Germinal center (tissue), 1 donor: Measurements from ENCODE around the gene LIN54.
"Not testable (repeated sequence)": the region's sequence is repeated elsewhere in the genome, so short reads cannot be mapped to it uniquely, and the experiment has no call there.

Source experiments
- DNase-seq: peaks from one replicate; pipeline ENCODE4 v3.0.0; 2012; ENCODE audit warnings: mixed read lengths, low spot score

Gene LIN54

GRCh38 chr4:83010522-83011318, at the start of gene LIN54:
LIN54 (minus strand) TSS chr4:83010823; CDS start chr4:82984844, 25,979 bp downstream.
- peak; percentile 86 for DNase-seq

DNA sequence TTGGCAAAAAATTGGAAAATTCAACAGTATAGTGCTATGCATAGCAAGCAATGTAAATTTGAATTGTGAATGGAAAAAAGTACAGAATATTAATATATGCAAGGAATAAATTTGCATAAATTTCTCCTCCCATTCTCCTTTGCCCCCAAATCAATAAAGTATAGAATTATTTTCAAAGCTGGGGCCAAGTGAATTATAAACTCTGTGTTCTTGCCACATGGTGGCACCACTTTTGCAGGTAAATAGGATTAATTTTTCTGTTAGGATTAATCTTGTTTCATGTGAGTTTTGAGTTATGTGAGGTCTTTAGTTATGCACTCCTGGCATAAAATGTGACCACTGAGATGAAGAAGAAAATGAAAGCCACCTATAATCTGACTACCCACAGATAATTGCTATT, 44.3 kb upstream of the LIN54 start:
- DNase-seq, result peak; percentile 11

GRCh38 chr4:83048781-83049180, 38.2 kb upstream of the LIN54 start:
- not testable (repeated sequence) for DNase-seq

DNA sequence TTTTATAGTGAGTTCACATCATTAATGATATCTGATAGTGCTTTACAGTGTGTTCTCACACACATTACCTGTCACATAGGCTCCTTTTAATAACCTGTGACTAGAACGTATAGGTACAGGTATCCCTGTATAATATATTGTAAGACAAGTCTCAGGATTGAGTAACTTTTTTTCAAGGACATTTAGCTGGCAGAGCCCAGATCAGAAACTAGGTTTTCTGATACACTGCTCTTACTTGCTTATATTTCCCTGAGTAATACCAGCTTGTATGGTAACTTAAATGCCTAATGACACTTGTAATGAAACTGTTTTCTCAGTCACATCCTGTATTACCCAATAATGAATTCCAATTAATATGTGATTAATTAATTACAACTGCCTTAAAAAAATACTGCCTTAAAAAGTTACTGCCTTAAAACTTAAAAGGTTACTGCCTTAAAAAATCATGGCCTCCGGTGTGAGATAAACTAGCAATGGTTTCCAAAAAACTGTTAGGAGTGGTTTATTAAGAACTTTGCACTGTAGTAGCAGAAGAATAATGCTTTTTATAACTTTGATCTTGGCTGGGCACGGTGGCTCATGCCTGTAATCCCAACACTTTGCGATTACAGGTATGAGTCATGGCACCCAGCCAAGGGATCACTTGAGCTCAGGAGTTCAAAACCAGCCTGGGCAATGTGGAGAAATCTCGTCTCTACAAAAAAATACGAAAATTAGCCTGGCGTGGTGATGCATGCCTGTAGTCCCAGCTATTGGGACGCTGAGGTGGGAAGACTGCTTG, 36.3 kb upstream of the LIN54 start:
- DNase-seq, result no peak

GRCh38 chr4:83043801-83044407, 33.3 kb upstream of the LIN54 start:
- DNase-seq, result no peak

GRCh38 chr4:83043157-83043556, 32.5 kb upstream of the LIN54 start:
- not testable (repeated sequence) for DNase-seq

DNA sequence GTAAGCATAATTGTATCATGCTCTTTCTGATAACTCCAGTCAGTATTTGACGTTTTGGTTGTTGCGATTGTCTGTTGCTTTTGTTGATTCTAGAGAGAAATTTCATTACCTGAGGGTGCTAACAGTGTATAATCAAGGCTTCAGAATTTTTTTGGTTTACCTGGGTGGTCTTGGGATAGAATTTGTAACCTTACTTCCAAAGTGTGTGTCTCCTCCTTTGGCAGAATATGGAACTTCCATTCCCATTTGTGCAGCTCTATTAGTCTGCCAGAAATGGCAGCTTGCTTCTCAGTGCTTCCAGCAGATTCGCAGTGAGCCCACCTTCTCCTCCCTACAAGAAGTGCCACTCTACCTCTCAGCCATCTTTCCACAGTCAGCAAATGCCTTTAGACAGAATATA, 29.6 kb upstream of the LIN54 start:
- no peak for DNase-seq

DNA sequence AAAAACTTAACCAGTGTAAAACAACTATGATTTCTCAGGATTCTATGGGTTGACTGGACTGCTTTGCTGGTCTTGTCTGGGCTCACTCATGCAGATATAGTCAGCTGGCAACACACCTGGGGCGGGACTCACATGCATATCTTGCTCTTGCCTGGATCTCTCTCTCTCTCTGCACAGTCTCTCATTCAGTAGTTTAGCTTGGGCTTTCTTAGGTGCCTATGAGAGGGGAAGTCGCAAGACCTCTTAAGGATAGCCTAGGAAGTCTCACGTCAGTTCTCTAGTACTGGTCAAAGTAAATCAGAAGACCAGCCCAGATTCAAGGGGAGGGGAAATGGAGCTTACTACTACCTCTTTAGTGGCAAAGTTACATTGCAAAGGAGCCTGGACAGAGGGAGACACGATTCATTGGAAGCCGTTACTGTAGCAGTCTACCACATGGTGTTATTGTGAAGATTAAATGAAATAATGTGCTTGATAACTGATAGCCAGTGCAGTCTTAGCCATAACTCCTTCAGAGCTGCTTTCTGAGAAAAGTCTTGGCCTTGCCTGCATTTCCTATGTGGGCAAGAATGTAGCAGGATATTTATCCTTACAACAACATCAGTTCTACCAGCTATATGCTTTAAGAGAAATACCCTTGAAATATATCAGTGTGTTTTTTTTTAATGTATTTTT, 26.5 kb upstream of the LIN54 start:
- no peak for DNase-seq

DNA sequence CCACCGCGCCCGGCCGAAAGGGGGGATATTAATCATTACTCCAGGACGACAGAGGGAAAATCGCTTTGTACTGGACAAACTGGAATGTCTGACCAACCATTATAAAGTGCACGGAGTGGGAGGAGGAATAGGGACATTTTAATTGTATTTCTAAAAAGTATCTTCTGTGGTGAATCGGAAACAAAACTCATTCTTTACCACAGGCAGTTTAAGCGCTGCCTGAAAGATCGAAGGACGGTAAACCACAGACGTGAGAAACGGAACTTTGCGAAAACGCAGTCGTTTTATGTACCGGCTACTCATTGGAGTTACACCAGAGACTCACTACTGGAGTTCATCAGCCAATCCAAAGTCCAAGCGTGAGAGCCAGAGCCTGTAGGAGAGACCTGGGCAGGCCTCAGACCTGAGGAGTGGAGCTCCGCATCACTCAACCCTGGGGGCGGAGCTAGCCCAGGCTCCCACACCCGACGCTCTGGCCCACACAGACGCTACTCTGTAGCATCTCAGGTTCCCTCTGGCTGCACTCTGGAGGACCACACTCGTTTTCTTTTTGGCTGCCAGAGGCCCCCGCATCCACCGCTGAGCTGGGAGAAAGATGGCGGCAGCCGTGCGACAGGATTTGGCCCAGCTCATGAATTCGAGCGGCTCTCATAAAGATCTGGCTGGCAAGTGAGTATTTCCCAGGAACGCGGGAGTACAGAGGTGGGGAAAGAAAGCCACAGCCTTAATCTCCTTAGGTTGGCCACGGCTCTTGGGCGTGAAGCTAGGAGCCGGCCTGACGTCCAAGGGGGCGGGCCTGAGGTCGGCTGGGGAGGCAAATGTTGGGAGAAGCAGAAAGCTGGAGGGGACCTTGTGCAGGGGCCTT, 24.2 kb upstream of the LIN54 start, which contains the start of gene COPS4:
TSS of gene COPS4 (plus strand) at position 554 of the 865 bp plus-strand sequence. CDS start at position 596, 42 bp downstream.
- peak; percentile 97 for DNase-seq

DNA sequence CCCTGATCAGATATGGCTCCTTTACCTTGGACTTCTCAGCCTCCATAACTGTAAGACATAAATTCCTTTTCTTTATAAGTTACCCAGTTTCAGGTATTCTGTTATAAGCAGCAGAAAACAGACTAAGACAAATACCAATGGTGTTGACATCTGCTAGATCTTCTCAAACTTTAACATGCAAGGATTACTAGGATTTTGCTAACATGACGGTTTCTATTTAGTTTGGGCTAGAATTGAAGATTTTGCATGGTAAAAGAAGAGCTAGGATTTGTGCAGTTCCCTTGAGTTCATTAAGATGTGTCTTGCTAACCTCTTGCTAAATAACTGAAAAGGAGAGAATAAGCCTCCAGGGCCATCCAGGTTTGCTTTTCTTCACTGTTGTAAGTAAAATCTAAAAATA, 19.1 kb upstream of the LIN54 start:
- no peak for DNase-seq

DNA sequence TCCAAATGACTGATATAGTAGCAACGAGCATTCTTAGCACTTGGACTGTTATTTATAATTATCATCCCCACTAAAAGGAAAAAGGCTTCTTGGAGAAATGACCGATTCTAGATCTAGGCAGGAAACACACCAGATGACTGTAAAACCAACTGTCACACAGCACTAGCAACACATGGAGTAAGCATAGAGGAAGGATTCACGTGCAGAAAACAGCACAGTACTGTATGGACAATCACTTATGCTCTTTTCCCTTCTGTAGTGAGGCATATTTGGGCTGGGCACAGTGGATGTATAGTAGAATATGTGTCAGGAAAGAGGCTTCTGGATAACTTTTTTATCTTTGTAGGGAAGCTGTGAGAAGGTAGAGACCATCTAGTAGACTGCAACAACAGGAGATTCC, 18.4 kb upstream of the LIN54 start:
- DNase-seq, result no peak

GRCh38 chr4:83025563-83025962, 14.9 kb upstream of the LIN54 start:
- DNase-seq, result no peak

- no peak for DNase-seq
Observed at GRCh38 chr4:83024233-83024632, 13.6 kb upstream of the LIN54 start.

- DNase-seq, result not testable (repeated sequence)
Observed at GRCh38 chr4:83023599-83023998, 13.0 kb upstream of the LIN54 start.

GRCh38 chr4:83022724-83023450, 12.3 kb upstream of the LIN54 start:
- no peak for DNase-seq

DNA sequence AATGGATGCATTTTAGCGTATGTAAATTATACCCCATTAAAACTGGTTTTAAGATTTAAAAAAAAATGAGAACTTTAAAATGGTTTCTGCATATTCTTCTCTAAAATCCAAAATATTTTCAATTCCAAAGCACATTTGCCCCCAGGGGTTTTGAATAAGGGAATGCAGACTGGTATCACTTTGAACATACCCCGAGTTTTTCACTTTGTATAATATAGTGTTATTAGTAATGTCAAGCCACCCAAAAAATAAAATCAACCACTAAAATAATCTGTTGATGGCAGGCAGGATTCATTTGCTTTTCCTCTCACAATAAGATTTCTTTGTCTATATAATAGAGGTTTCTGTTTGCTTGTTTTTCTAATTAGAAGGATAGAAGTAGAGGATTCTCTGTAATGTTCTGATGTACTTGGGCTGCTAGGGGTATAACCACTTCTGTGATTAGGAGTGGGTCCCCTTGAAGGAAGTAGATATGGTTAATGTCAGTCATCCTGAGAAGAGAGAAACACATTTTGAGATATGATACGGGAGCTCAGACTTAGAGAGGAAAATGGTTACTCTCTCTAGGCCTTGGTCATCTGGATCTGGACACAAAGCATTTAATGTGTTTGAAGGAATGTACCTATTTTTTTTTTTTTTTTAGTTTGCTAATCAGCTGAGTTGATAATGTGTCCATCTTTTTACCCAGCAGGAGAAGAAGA, 9.3 kb upstream of the LIN54 start:
- DNase-seq, result no peak

- DNase-seq, result no peak
Observed at GRCh38 chr4:83013902-83014301, 3.3 kb upstream of the LIN54 start.

- DNase-seq, result no peak
Observed at GRCh38 chr4:83013420-83013867, 2.8 kb upstream of the LIN54 start.

- DNase-seq, result peak; percentile 96
Observed at GRCh38 chr4:83012687-83013419, 2.2 kb upstream of the LIN54 start.
